KBM-7 (cell line): ENCODE measurements around the gene JAK3.

Experiments
- DNase-seq: peaks from one replicate; pipeline ENCODE4 v3.0.0-alpha.2; 2015
- in situ Hi-C: fragments of 300-500 bp; cut with MboI; formaldehyde crosslinking; loops from 2 replicates; pipeline ENCODE4 v1.14.3; 2020; ENCODE audit warnings: low sequenced_read_pairs, low pct_unique_long_range_greater_than_20kb, mixed read lengths

Gene JAK3

DNA sequence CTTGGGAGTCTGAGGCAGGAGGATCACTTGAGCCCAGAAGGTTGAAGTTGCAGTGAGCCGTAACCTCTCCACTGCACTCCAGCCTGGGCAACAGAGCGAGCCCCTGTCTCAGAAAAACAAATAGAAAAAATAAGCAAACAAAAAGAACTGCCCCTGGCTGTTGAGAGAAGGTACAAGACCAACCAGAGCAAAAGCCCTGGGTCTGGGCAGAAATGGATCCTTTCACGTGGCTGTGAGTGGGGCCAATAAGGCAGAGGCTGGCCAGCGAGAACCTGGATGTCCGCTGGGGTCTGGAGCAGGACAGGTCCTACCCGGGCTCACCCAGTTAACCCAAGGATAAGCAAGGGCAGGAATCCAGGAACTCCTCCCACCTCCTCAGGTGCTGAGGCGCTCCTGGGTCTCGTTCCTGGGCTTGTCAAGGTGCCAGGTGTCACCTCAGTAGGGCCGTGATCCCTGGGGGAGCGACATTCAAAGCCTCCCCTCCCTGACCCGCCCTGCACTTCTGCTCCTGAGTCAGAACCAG, 19.2 kb upstream of the JAK3 start:
- DNase-seq = no peak
- in situ Hi-C loops = no loop called here

- no peak for DNase-seq
- in situ Hi-C loops = no loop called here
Observed at GRCh38 chr19:17866312-17866963, 18.7 kb upstream of the JAK3 start.

DNA sequence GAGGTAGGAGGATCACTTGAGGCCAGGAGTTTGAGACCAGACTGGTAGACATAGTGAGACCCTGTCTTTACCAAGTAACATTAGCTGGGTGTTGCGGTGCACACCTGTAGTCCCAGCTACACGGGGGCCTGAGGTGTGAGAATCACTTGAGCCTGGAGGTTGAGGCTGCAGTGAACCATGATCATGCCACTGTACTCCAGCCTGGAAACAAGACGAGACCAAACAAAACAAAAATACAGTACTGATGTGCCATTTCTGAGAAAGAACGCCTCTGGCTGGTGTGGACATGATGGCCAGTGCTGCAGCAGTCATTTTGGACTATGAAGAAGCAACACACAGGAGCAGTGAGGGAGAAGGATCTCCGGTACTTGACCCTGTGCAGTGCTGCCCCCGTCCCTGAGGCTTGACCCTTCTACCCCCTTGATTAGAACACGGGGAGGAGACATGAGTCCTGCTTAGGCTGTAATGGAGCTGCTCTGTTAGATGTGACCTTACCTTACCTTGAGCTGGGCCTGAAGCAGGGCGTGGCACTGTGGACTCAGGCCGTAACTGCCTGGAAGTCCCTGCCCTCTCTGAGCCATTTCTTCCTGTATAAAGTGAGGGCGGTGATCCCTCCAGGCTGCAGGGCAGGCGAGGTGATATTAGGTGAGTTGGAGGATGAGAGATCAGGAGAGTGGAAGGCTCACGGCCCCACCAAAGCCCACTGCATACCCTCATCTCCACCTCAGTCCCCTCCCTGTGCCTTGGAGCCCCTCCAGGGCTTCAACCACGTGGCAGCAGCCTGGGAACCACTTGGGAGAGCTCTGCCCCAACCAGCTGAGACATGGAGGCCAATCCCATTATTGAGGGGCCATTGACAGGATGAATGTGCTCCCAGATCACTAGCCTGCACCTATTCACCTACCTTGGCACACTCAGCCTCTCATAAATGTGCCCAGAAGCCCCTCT, 17.9 kb upstream of the JAK3 start:
- in situ Hi-C loops = no loop called here
- DNase-seq = peak; percentile 54

GRCh38 chr19:17863520-17864182, 15.9 kb upstream of the JAK3 start:
- in situ Hi-C loops = no loop called here
- no peak for DNase-seq

DNA sequence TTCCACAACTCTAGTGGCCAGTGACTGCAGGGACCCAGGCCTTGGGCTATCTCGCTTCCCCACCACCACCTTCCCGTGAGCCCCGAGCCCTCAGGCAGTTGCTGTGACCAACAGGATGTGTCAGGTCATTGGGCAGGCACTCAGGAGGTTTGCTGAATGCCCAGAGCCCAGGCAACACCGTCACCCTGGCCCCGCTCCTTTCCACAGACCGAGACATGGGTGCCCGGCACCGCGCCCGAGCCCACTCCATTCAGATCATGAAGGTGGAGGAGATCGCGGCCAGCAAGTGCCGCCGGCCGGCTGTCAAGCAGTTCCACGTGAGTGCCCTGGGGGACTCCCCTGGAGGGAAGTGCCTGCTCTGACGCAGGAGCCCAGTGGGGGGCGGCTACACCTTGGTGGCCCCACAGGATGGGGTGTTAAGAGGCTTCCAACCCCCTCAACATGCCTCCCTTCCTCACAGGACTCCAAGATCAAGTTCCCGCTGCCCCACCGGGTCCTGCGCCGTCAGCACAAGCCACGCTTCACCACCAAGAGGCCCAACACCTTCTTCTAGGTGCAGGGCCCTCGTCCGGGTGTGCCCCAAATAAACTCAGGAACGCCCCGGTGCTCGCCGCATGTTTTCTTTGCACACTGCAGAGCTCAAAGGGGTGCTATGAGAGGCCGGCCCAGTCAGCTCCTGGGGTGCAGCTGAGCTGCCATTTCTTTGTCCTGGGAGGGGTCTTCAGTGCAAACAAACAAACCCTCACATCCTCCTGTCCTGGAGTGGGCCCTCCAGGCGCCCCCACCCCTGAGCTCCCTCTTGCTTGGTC, 15.1 kb upstream of the JAK3 start:
- in situ Hi-C loops = no loop called here
- no peak for DNase-seq

GRCh38 chr19:17861542-17862402, 14.0 kb upstream of the JAK3 start:
- no peak for DNase-seq

DNA sequence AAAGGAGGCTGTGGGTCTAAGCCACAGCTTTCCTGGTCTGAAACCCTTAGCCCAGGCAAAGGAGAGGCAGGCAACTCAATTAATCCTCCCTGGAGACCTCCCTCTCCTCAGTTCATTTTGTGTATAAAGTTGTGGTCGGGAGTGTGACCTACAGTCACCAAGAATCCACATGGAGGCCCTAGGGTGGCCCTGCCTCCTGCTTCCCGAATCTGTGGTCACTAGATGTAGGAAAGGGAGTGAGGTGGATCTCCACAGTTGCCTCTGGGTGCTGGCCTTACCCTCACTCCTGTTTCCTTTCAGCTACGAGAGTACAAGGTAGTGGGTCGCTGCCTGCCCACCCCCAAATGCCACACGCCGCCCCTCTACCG, 13.2 kb upstream of the JAK3 start:
- in situ Hi-C loops = no loop called here

More at GRCh38 chr19:17861542-17862402, 14.0 kb upstream of the JAK3 start:
- in situ Hi-C loops = no loop called here

DNA sequence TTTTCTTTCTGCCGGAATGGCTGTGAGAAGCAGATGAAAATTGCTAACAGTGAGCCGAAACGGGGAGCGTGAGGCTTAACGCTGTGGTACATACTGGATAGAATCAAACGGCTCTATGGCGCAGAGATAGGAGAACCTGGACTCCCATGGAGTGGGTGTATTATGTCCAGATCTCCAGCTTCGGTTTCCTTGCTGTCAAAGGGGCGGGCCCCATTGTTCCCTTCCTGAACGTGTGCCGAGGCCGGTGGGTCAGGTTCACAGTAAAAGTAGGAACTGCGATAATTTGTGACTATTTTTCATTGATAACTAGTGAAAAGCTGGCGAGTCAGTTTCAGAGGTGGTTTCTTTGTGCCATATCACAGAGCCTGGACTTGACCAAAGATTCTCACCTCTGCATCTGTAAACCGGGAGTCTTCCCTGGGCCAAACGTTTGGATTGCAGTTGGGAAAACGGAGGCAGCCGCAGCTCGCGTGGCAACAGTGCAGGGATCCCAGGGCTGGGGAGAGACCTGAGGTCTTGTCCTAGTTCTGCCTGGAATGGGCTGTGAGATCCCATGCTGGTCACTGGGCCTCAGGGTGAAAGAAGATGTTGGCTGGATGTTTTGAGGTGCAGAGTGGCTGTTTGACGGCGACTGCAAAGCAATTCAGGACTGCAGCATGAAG, 12.7 kb upstream of the JAK3 start:
- in situ Hi-C loops = no loop called here
- no peak for DNase-seq

More for the DNA sequence above, 13.2 kb upstream of the JAK3 start:
- DNase-seq = no peak

GRCh38 chr19:17859533-17860330, 11.9 kb upstream of the JAK3 start, which contains the start of gene RPL18A:
TSS of gene RPL18A (plus strand) at chr19:17859910. CDS start at chr19:17859957, 47 bp downstream.
- in situ Hi-C loops = no loop called here
- peak; percentile 99 for DNase-seq

- DNase-seq = peak; percentile 83
- in situ Hi-C loops = no loop called here
Observed at GRCh38 chr19:17855280-17856152, 7.7 kb upstream of the JAK3 start.

GRCh38 chr19:17854061-17854460, 6.3 kb upstream of the JAK3 start:
- no peak for DNase-seq
- in situ Hi-C loops = no loop called here

DNA sequence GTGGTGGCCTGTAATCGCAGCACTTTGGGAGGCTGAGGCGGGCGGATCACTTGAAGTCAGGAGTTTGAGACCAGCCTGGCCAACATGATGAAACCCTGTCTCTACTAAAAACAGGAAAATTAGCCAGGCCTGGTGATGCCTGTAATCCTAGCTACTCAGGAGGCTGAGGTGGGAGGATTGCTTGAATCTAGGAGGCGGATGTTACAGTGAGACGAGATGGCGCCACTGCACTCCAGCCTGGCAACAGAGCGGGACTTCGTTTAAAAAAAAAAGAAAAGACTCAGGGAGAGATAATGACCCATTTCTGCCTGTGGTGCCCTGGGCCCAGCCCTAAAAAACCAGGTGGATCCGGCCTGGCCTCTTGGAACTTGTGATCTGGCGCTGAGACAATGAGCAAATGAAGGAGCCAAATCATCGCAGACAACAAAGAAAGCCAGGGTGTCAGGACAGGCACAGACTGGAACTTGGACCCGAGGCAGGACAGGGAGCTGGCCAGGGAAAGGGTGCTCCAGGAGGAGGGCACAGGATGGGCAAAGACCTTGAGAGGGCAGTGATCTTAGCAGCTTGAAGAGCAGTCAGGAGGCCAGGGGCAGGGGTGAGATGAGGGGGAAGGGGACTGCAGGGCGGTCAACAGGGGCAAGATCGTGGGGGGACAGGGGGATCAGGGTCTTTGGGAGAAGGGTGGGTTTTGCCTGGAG, 962 bp upstream of the JAK3 start:
- no peak for DNase-seq
- in situ Hi-C loops = no loop called here

- in situ Hi-C loops = no loop called here
- DNase-seq = no peak
Observed at GRCh38 chr19:17846146-17846545, 1.6 kb downstream of the JAK3 start.

DNA sequence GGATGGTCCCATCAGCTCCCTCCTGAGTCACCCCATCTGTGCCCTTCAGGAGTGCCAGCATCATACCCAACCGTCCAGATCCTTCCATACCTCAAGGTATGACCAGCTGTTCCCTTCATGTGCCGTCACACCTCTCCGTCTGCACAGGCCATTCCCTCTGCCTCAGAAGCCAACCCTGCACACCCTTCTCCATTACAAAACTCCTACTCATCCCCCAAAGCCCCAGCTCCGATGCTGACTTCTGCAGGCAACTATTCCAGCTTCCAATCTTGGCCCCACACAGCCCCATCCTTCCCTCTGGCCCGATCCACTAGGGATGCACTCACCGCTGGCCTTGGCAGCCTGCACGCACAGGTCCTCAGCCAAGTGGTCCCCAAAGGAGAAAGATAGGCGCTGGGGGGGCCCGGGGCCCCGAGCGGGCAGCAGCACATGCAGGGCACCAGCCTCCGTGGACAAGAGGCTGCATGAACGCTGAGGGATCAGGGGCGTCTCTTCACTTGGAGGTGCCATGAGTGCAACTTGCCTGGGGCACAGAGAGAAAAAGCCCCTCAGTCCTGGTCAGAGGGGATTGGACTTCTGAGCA, 3.8 kb downstream of the JAK3 start:
- in situ Hi-C loops = no loop called here
- DNase-seq = no peak

DNA sequence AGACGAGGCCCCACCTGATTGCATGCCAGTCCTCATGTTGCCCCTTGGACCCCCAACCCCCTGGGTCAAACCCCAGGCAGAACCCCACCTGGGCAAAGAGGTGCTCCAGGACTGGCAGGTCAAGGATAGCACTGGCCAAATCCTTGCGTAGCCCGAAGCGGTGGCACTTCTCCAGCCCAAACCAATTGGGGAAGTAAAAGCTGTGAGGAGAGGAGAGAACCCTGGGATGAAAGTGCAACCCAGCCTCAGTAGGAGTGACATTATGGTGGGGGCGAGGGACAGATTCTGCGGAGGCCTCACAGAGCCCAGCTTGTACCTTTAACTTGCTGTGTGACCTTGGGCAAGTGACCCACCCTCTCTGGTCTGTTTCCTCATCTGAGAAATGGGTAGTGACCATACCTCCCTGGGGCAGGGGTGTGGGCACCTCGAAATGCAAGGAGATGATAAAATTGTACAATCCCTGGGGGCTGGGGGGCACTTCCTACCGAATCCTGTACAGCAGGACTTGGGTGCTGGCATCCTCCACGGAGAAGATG, 4.4 kb downstream of the JAK3 start:
- DNase-seq = no peak
- in situ Hi-C loops = no loop called here
